Activated CD4-positive, alpha-beta T cell treated with anti-CD3 and anti-CD28 coated beads, Interleukin-2, amount 50 U/mL, for 1 hour (primary cell): ENCODE data around the gene PGAP3.

Source experiments
- DNase-seq: peaks from one replicate; pipeline ENCODE4 v3.0.0-alpha.2; 2020

PGAP3 gene

GRCh38 chr17:39671651-39672521 is 16.0 kb downstream of the PGAP3 start:
- no peak for DNase-seq

GRCh38 chr17:39670746-39671145 is 17.1 kb downstream of the PGAP3 start:
- DNase-seq, result no peak

GRCh38 chr17:39669897-39670735 is 17.7 kb downstream of the PGAP3 start:
- DNase-seq, result no peak

- peak; percentile 74 for DNase-seq
Observed at GRCh38 chr17:39667945-39668924, 19.6 kb downstream of the PGAP3 start, which contains the start of gene PNMT. TSS of gene PNMT (plus strand) at chr17:39668453. CDS start at chr17:39668476, 23 bp downstream.

GRCh38 chr17:39667262-39667944 is 20.5 kb downstream of the PGAP3 start:
- DNase-seq, result no peak

GRCh38 chr17:39666601-39667261 is 21.1 kb downstream of the PGAP3 start:
- no peak for DNase-seq

GRCh38 chr17:39666231-39666600 is 21.6 kb downstream of the PGAP3 start:
- no peak for DNase-seq

GRCh38 chr17:39665642-39666224 is 22.1 kb downstream of the PGAP3 start:
- no peak for DNase-seq

GRCh38 chr17:39664581-39665561 is 23.0 kb downstream of the PGAP3 start, which contains the start of gene TCAP:
TSS of gene TCAP (plus strand) at chr17:39665349. CDS start at chr17:39665360, 11 bp downstream.
- no peak for DNase-seq

GRCh38 chr17:39663688-39664580 is 23.9 kb downstream of the PGAP3 start:
- DNase-seq, result no peak

- no peak for DNase-seq
Observed at GRCh38 chr17:39663340-39663687, 24.5 kb downstream of the PGAP3 start.

GRCh38 chr17:39662551-39663339 is 25.1 kb downstream of the PGAP3 start:
- DNase-seq, result no peak

GRCh38 chr17:39661744-39662541 is 25.9 kb downstream of the PGAP3 start:
- no peak for DNase-seq

GRCh38 chr17:39660397-39661385 is 27.2 kb downstream of the PGAP3 start:
- DNase-seq, result no peak

- DNase-seq, result no peak
Observed at GRCh38 chr17:39660011-39660360, 27.9 kb downstream of the PGAP3 start.
